GM19467 (cell line): ENCODE measurements around the gene CNIH3.
"Not testable (repeated sequence)": the region's sequence is repeated elsewhere in the genome, so short reads cannot be mapped to it uniquely, and the experiment has no call there.

ENCODE experiments used
- ATAC-seq: cut with Tn5 transposase; IDR thresholded peaks from one replicate; pipeline ENCODE4 v1.9.1; 2021; ENCODE audit warnings: mild to moderate bottlenecking, moderate library complexity; ENCODE audit not compliant: unreplicated experiment

The CNIH3 gene

GRCh38 chr1:224683936-224684335, 67.8 kb downstream of the CNIH3 start:
- ATAC-seq, result no peak

DNA sequence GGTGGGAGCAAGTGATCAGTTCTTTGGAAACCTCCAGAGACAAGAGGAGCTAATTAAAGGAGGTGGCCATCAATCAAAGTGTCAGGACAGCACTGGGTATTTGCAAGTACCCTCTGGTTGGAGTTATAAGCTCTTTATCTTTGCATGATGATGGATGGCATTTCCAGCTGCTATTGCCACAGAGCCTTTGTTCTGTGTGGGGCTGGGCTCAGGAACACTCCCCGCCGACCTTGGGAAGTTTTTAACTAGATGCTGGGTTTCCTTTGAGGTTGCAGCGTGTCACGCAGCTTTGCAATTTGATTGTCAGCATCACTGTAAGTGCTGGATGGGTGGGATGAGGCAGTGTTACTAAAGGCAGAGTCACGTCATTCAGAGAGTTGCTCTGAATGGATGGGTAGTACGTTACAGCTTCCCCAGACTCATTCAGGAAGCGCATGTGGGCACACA, 68.9 kb downstream of the CNIH3 start:
- ATAC-seq, result no peak

GRCh38 chr1:224686140-224686539, 70.0 kb downstream of the CNIH3 start:
- ATAC-seq, result not testable (repeated sequence)

- no peak for ATAC-seq
Observed at GRCh38 chr1:224687465-224687864, 71.3 kb downstream of the CNIH3 start.

- ATAC-seq, result no peak
Observed at GRCh38 chr1:224689374-224689773, 73.3 kb downstream of the CNIH3 start.

DNA sequence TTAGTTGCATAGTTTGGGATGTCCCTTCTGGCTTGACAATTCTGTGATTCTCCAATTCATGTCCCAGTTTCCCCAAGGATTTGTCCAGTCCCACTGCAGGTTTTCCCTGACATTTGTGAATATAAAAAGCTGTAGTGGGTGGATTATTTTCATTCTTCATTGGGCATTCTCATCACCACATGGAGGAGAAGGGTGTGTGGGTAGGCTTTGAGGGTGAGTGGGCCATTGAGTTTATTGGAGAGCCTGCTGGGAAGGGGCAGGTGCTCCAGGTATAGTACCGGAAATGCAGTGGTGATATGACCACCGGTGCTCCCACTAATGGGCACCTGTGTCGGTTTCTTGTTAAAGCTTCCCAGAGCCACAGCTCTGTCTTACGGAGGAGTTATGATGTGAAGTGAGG, 74.5 kb downstream of the CNIH3 start:
- no peak for ATAC-seq

- no peak for ATAC-seq
Observed at GRCh38 chr1:224691148-224691925, 75.2 kb downstream of the CNIH3 start.

DNA sequence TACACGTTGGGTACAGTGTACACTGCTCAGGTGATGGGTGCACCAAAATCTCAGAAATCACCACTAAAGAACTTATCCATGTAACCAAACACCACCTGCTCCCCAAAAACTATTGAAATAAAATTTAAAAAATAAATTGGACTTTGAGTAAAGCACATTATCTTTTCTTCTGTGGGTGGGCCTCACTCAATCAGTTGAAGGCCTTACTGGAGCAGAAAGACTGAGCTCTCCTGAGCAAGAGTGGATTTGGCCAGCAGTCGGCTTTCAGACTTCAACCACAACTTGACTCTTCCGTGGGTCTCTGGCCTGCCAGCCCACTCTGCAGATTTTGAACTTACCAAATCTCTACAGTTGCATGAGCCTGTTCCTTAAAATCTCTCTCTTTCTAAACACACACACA, 78.9 kb downstream of the CNIH3 start:
- ATAC-seq, result no peak

- ATAC-seq, result no peak
Observed at GRCh38 chr1:224696021-224696420, 79.9 kb downstream of the CNIH3 start.

- ATAC-seq, result no peak
Observed at GRCh38 chr1:224696891-224697765, 81.0 kb downstream of the CNIH3 start.

DNA sequence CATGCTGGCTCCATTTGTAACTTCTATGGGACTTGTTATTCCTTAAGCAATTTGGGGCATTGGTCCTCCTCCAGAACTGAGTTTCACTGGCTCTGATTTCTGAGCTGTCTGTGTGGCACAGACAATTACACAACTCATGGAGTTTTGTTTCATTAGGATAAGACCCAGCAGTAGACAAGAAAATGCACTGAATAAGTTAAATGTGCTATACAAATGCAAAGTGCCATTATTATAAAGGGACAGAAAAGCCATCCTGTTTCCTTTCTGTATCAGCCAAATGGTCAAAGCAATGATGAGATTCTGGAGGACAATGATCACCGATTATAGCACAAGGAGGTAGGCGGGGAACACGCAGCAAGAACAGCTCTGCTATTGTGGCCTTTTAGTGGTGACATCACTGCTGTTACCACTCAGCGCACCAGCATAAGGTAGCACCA, 81.9 kb downstream of the CNIH3 start:
- ATAC-seq, result no peak

DNA sequence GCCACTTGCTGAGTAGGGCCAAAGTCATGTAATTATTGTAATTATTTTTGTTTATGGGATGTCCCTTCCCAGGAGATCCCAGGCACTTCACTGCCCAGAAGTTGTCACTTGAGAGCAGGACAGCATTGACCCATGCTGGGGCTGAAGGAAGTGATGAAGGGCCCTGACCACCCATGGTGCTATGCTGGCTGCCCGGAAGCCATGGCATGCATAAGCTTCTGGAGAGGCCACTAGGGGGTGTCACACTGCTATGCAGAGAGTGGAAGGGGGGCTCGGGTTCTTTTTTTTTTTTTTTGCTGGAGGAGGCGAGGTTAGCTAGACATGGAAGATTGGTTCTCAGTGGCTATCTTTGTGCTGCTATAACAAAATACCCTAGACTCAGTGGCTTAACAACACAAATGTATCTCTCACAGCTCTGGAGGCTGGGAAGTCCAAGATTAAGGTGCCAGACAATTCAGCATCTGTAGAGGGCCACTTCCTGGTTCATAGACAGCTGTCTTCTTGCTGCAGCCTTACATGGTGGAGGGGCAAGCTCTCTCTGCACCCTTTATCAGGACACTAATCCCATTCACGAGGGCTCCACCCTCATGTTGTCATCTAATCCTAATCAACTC, 84.9 kb downstream of the CNIH3 start:
- peak; percentile 76 for ATAC-seq

- ATAC-seq, result no peak
Observed at GRCh38 chr1:224703702-224704101, 87.6 kb downstream of the CNIH3 start.

GRCh38 chr1:224704107-224704735, 88.1 kb downstream of the CNIH3 start:
- no peak for ATAC-seq

- no peak for ATAC-seq
Observed at GRCh38 chr1:224705578-224705977, 89.5 kb downstream of the CNIH3 start.

DNA sequence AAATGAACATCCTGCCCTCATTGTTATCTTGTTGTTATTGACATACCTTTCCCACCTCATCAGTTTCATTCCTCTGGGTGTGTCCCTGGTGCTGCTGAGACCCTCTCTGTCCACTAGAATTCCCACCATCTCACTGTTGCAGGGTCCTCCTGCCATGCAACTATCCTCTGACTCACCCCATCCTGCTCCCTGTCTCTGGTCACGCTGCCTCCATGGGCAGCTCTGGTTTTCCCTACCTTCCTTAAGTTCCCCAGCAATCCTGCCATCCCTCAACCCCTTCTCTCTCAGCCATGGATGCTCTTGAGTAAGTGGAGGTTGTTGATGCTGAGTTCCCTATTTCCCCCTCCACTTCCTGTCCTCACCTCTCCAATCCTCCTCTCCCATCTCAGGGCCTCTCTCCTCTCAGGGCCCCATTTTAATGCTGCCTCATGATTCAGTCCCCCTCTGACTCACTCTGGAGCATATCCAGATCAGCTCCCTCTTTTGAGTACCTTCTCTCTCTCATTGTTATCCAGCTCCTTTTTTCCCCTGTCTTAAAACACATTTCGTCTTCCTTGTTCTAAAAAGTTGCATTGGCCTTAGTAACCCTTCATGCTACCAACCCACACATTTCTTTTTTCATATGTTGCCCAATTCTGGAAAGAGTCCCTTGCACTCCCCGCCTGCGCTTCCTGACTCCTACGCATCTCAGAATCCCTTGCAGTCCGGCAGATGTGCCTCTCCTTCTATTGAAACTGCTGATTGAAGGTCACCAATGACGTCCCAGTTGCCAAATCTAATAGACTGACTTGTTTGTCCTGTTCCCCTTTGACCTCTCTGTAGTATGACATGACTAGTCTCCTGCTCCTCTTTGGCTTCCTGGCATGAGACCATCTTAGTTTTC, 92.0 kb downstream of the CNIH3 start:
- no peak for ATAC-seq

GRCh38 chr1:224710196-224710595, 94.1 kb downstream of the CNIH3 start:
- ATAC-seq, result no peak

DNA sequence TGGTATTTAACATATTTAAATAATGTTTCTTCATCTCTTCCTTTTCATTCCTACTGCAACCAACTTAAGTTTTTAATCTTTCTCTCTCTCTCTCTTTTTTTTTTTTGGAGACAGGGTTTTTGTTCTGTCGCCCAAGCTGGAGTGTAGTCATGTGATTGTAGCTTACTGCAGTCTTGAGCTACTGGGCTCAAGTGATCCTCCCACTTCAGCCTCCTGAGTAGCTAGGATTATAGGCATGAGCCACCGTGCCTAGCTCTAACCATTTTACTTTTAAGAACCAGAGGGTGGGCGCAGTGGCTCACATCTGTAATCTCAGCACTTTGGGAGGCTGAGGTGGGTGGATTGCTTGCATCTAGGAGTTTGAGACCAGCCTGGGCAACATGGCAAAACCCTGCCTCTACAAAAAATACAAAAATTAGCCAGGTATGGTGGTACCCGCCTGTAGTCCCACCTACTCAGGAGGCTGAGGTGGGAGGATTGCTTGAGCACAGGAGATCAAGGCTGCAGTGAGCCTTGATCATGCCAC, 95.2 kb downstream of the CNIH3 start:
- ATAC-seq, result not testable (repeated sequence)

DNA sequence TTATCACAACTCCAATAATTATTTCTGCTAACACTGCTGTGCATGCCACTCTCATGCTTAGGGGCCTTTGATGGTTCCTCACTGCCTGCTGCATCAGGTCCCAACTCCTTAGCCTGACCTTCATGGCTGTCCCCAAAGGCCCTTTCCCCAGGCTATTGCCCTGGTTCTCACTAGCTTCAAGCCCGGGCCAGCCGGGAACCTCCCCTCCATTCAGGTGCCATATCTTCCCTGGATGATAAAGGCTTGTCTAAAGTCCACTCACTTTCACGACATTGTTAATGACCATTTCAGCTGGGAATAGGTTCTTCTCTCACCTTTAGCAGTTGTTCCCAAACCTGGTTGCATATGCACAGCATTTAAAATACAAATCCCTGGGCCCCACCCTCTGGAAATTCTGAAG, 95.8 kb downstream of the CNIH3 start:
- ATAC-seq, result no peak

DNA sequence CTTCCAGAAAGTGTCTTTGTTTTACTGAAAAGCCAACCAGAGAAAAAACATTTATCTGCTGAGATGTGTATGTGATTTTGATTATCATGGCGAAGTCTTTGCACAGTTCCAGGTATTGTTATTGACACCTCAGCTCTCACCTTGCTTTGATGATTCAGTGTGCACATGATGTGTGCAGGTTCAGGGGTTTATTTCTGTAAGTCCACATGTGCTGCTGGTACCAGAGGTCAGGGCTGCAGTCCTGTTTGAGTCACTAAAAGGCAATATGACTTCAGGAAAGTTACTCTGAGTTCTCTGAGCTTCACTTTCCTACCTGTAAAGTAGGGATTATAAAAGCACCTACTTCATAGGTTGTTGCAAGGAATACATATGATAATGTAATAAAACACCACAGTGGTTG, 97.1 kb downstream of the CNIH3 start:
- ATAC-seq, result no peak
